ENCODE results near the gene C1orf35.

DNA sequence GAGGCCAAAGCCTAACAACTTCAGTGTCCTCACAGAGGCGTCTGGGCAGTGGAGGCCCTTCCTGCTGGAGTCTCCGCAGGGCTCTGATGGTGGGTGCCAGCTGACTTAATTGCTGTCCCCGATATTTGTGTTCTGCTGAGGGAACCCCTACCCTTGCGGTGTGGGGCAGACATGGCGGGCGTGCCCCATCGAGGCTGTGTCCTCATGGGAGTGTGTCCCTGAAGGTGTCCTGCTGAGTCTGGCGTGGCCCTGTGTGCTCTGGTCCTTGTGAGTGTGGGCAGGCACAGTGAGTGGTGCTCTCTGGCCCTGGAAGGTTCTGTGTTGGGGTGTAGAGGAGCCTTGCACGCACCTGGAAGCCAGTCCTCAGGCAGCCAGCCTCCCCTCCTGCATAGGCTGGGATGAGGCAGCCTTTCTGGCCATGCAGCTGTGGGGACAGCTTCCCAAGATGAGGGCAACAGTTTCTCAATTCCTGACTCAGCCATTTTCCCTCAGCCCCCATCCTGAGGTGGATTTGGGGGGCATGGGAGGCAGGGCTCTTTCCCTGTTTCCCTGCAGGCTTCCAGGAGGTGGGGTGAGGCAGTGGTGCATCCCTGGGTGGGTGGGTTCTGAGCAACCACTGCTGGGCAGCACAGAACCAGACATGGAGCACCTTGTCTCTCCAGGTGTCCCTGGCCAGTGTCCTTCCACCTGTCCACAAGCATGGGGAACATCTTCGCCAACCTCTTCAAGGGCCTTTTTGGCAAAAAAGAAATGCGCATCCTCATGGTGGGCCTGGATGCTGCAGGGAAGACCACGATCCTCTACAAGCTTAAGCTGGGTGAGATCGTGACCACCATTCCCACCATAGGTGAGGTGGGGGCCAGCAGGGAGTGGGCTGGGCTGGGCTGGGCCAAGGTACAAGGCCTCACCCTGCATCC lies 6.5 kb downstream of the C1orf35 start:
- TF ChIP-seq, protein P1, sequence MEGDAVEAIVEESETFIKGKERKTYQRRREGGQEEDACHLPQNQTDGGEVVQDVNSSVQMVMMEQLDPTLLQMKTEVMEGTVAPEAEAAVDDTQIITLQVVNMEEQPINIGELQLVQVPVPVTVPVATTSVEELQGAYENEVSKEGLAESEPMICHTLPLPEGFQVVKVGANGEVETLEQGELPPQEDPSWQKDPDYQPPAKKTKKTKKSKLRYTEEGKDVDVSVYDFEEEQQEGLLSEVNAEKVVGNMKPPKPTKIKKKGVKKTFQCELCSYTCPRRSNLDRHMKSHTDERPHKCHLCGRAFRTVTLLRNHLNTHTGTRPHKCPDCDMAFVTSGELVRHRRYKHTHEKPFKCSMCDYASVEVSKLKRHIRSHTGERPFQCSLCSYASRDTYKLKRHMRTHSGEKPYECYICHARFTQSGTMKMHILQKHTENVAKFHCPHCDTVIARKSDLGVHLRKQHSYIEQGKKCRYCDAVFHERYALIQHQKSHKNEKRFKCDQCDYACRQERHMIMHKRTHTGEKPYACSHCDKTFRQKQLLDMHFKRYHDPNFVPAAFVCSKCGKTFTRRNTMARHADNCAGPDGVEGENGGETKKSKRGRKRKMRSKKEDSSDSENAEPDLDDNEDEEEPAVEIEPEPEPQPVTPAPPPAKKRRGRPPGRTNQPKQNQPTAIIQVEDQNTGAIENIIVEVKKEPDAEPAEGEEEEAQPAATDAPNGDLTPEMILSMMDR (IDR thresholded peaks at IDR 0.05) = no peak
- TF ChIP-seq POLR2A (IDR thresholded peaks at IDR 0.05) = no peak
